T-helper 22 cell (primary cell): ENCODE data around the gene TPRN.

ENCODE experiments used
- DNase-seq: peaks from one replicate; pipeline ENCODE4 v3.0.0-alpha.2; 2020; ENCODE audit warnings: low read depth

Gene TPRN

DNA sequence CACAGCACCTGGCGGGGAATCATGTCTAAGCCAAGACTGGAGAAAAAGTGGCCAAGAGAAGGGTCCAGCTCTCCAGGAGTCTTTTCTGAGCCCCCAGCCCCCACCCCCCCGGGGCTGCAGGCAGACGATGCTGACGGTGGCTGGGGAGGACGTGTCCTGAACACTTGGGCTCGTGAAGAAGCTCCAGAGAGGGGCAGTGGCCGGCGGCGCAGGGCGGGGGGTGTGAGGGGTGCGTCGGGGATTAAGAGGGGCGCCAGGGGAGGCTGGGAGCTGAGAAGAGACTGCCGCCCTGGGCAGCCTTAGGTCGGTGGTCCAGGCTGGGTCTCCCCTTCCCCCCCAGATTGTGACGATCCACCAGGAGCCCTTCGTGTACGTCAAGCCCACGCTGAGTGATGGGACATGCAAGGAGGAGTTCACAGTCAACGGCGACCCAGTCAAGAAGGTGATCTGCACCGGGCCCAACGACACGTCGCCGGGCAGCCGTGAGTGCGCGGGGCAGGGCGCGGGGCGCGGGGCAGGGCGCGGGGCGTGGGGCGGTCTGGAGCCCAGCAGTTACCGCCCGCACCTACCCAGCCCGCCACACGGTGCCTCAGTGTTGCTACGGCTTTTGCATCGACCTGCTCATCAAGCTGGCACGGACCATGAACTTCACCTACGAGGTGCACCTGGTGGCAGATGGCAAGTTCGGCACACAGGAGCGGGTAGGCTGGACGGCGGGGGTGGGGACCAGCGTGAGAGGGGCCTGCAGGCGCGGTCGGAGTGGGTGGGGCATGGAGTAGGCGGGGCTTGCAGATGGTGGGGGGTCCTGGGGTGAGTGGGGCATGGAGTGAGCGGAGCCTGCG, 39.6 kb downstream of the TPRN start:
- no peak for DNase-seq

DNA sequence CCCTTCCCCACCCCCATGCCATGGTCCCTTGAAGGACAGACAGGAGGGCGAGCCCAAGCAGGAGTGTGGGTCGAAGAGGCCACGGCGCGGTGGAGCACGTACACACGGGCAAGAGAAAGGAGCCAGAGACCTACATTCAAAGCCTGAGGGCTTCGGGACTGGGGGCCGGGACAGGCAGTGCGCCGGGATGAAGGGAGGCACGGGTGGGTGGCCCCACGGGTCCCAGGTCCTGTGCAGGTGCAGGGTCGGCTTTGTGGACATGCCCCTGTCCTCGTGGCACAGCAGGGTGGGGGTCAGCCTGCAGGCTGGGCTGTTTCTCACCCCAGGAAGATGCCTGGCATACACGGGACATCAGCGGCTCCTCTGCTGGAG, 40.5 kb downstream of the TPRN start:
- no peak for DNase-seq

DNA sequence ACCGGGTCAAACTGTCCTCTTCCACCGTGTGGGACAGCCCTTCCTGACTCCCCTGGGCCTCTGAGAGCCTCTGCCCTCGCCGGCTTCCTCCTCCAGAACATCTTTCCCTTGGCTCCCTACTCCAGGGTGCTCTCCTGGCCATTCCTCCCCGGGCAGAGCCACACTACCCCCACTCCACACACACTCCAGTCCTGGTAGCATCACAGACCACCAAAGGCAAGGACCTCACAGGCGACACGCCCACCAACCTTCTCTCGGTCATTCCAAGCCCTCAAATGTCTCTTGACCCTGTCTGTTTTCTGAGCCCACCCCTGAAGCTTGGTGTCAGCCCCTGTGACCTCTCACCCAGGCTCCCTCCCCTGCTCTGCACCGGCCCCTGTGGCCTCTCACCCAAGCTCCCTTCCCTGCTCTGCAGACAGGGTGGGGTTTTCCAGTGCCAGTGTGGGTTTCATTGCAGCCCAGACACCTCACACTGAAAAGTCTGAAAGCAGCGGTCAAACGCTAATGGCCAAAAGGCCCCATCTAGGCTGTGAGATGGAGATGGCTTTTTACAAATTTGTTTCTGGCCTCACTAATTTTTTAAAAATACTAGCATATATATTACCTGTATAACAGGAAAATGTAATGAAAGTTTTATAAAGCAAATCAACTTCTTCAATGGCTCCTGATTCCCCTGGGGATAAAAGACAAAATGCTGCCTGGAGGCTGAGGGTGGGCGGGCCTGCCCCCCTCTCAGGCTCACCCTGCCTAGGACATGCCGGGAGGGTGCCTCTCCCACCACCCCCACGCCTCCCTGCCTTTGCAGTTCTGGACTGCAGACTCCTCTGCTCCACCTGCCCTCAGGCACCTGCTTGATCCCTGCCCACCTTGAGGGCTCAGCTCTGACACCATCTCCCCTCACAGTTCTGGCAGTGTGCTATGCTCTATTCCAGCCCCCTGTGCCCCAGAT, 41.2 kb downstream of the TPRN start:
- DNase-seq: no peak

DNA sequence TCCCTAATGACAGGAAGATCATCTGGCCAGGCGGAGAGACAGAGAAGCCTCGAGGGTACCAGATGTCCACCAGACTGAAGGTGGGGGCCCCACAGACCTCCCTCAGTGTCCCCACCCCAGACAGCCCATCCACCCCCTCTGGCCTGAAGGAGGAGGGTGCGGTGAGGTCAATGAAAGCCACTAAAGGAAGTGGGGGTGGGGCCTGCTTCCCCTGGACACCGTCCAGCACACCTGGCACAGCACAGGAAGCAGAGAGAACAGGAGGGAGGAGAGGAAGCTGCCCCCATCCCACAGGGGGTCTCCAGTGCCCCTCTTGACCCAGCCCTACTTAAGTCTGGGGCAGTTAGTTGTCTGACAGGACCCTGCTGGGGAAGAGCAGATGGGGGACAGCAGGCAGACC, 41.9 kb downstream of the TPRN start:
- DNase-seq: no peak

DNA sequence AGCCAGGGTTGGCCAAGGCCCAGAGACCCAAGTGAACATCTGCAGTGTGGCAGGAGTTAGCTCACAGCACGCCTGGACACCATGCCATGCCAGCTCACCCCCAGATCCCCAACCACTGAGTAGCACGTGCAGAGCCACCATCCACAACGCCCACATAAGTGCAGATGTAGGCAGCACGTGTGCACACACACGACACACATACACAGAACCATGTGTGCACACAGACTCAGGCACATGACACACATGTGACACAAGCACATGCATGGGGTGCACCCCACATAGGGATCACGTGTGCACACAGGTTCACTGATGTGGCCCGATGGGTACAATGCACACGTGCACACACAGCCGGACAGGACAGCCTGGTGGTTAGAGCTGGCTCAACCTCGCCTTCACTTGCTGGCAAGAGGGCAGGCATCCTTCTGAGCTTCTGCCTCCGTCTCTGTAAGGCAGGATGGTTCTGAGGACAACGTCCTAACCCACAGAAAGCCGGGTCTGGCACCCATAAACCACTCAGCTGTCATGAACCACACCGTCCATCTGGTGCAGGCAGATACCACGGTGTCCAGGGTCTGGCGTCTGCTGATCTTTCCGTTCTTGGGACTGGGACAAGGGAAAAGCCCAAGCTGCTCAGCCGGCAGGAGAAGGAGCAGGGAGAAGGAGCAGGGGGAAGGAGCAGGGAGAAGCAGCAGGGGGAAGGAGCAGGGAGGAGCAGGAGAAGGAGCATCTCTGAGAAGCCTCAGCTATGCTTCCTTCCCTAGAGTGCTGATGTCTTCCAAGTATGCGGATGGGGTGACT, 42.7 kb downstream of the TPRN start:
- DNase-seq: no peak

DNA sequence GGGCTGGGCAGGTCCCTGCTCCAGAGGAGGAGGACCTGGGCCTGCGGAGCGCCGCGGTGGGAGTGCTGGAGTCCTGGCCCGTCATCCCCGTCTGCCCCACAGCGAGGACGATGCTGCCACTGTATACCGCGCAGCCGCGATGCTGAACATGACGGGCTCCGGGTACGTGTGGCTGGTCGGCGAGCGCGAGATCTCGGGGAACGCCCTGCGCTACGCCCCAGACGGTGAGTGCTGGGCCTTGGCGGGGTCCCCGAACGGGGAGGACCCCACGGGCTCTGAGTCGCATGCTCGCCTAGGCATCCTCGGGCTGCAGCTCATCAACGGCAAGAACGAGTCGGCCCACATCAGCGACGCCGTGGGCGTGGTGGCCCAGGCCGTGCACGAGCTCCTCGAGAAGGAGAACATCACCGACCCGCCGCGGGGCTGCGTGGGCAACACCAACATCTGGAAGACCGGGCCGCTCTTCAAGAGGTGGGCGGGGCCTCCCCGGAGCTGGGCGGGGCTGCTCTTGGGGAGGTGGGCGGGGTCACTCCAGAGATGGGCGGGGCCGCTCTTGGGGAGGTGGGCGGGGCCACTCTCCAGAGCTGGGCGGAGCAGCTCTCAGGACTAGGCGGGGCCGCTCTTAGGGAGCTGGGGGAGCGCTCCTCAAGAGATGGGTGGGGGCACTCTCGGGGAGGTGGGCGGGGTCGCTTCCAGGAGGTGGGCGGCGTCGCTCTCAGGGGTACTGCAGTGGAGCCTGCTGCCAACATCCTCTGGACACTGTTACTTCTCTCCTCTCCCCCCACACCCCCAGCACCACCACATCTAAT, 43.8 kb downstream of the TPRN start:
- DNase-seq: peak; percentile 28

DNA sequence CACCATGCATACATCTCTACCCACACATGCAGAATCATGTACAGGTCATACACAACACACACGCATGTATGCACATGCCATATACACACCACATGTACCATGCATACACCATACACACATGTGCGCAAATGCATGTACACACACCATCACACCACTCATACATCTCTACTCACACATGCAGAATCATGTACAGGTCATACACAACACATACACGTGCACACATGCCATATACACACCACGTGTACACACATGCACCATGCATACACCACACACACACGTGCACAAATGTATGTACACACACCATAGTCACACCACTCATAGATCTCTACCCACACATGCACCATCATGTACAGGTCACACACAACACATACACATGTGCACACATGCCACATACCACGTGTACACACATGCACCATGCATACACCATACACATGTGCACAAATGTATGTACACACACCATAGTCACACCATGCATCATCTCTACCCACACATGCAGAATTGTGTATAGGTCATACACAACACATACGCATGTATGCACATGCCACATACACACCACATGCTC, 47.6 kb downstream of the TPRN start:
- DNase-seq: no peak

DNA sequence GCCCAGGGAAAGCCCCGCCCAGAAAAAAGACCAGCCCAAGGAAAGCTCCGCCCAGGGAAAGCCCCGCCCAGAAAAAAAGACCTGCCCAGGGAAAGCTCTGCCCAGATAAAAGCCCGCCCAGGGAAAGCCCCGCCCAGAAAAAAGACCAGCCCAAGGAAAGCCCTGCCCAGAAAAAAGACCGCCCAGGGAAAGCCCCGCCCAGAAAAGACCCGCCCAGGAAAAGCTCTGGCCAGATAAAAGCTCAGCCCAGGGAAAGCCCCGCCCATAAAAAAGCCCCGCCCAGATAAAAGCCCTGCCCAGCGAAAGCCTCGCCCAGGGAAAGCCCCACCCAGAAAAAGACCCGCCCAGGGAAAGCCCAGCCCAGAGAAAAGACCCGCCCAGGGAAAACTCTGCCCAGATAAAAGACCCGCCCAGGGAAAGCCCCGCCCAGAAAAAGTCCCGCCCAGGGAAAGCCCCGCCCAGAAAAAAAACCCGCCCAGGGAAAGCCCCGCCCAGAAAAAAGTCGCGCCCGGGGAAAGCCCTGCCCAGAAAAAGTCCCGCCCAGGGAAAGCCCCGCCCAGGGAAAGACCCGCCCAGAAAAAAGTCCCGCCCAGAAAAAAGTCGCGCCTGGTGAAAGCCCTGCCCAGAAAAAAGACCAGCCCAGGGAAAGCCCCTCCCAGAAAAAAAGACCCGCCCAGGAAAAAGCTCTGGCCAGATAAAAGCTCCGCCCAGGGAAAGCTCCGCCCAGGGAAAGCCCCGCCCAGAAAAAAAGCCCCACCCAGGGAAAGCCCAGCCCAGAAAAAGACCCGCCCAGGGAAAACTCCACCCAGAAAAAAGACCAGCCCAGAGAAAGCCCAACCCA, 49.7 kb downstream of the TPRN start:
- no peak for DNase-seq

DNA sequence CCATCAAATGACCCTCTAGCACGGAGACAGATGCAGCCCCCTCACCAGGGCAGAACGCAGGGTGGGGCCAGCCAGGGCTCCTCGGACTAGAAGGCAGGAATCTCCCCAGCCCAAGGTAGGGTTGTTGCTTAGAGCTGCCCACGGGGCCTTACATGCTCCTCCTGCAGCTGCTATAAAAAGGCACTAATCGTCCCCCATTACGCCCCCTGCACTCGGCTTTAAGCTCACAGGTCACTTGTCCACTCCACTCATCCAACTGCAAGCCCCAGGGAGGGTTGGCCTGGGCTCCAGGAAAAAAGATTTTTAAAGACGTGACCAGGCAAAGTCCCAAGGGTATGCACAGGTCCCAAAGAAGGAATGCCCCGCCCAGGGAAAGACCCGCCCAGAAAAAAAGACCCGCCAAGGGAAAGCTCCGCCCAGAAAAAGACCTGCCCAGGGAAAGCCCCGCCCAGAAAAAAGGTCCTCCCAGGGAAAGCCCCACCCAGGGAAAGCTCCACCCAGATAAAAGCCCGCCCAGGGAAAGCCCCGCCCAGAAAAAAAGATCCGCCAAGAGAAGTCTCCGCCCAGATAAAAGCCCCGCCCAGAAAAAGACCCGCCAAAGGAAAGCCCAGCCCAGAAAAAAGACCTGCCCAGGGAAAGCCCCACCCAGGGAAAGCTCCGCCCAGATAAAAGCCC, 50.5 kb downstream of the TPRN start:
- no peak for DNase-seq

DNA sequence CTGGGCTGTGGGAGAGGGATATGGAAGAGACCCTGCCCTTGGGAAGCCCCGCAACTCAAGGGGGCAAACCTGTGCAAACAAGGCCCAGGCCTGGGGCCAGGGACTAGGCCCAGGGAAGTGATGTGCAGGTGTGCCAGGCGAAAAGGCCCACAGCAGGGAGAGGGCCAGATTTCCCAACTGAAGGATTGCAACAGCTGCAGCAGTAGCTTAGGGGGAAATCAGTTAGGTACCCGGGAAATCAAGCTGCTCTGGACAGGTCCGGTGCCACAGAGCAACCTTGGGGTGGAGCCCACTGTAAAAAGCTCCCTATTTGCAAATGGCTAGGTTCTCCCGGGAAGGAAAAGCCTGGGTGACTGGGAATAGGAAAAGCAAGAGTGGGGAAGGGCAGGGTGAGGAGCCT, 51.2 kb downstream of the TPRN start:
- no peak for DNase-seq

DNA sequence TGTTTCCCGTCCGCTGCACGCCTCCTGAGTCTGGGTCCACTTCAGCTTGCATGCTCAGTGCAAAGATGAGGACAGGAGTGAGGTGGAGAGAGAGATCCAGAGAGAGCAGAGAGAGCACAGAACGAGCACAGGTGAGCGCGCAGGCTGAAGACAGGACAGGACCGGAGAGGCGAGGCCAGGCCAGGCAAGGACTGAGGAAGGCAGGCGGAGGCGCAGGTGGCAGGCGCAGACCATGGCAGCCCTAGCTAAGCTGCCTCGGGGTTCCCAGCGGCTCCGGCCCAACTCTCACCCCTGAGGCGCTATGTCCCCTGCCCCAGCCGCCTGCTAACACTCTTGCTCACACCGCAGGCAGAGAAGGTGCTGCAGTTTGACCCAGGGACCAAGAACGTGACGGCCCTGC, 51.9 kb downstream of the TPRN start:
- no peak for DNase-seq

DNA sequence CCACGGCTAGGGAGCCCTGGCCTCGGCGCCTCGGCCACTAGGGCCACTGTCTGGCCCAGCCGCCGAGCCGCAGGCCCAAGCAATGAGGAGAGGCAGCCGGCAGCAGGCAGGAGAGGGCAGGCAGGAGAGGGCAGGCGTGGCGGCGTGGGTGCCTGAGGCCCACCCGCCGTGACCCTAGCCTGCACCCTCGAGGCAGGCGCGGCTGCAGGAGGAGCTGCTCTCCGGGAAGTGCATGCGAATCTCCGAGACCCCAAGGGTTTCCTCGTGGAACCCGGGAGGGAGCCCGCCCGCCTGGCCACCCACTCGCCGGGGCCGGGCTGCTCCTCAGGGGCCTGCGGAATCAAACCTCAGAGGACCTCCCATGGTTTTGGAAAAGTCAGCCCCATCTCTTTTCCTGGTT, 52.3 kb downstream of the TPRN start:
- no peak for DNase-seq

DNA sequence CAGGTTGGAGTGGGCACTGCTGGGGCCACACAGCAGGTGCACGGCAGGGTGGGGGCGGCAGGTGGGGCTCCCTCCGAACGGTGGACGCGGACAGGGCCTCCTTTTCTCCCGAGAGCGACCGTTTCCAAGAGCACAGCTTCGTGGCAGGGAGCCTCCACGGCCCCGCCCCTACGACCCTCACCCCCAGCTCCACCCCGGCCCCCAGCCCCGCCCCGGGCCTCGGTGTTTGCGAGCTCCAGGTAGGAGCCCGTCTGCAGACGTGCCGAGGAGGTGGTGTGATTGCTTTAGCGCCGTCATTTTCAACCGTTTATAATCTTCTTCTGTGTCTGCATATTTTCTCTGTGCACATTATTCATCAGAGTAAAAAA, 52.8 kb downstream of the TPRN start:
- no peak for DNase-seq

DNA sequence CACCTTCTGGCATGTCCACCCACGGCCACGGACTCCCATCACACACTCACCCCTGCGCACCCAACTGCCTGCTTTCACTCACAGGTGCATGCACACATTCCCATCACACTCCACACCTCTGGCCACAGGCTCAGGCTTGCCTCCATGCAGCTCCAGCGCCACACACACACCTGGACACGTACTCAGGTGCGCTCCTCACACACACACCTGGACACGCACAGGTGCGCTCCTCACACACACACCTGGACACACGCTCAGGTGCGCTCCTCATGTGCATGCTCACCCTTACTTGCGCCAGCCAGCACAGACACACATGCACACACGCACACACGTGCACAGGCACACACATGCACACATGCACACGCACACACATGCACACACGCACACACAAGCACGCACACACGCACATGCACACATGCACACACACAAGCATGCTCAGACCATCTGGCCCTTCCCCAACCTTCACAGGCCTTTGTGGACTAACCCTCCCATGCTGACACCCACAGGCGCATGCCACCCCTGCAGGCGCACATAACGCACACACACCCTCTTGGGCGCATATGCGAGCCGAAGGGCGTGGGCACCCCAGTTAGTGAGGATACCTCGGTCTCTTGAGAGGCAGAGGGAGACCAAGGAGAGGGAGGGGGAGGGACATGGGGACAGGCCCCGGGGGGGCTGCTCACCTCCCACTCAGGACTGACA, 53.3 kb downstream of the TPRN start:
- no peak for DNase-seq

DNA sequence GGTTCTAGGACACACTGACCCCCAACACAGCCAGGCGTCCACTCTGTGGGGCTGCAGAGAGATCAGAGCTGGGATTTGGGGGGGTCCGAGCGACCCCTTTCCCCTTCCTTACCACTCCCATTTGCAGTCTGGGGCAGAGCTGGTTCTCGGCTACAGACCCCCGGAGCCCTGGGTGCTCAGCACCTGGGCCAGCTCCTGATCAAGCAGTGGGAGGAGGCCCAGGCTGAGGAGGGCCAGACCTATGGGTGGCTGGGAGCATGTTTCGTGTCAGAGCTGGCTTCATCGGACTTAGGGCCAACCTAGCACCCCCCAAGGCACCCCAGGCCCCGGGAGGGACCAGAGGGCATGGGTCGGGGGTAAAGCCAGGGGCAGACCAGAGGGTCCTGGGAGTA, 54.0 kb downstream of the TPRN start:
- DNase-seq: no peak

DNA sequence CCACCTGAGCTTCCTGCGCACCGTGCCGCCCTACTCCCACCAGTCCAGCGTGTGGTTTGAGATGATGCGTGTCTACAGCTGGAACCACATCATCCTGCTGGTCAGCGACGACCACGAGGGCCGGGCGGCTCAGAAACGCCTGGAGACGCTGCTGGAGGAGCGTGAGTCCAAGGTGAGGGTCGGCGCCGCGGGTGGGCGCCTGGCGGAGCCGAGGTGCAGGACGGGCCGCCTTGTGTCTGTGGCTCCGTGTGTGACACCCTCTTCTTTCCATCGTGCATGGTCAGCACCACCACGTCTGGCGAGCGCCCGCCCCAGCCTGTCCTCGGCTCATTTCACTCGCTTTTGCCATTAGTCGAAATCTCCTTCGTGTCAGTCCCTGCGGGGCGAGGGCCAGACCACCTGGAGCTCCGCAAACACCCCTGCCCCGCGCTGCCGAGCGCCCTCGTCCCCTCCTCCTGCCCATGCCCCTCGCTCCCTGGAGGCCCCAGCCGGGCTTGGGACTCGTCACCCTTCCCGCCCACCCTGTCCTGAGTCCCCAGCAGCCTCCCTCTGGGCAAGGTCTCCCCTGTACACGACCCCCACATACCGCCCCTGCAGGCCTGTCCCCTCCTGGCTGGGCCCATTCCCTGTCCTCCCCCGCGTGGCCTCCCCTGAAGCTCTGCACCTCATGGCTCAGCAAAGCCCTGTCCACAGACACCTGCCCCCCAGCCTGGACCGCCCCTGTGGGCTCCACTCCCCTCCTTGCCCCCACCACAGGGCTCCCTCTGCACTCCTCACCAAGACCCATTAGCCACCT, 54.6 kb downstream of the TPRN start:
- no peak for DNase-seq

DNA sequence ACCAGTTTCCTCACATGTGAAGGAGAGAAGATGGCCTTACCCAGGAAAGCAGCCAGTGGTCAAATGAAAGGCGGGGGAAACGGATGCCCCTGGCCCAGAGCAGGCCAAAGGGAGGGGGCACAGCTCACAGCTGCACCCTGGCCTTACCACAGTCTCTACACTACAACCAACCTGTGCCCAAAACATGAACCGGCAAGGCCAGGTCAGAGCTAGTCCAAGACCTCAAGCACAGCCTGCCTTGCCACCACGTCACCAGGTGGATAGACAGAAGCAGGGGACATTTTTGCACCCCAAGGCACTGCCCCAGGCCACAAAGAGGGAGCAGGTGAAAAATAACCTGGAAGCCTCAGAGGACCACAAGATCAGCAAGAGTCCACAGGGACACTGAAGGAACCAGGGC, 57.1 kb downstream of the TPRN start:
- DNase-seq: no peak
